Left lung (tissue), 10 donors: ENCODE measurements around the gene UBA52. TPM values are rescaled to one million over a fixed set of nuclear protein-coding genes. Genes with fewer than 3 reads are reported as not detected.
A peak's percentile ranks its signal among the peaks of the same experiment; 100 is the strongest.

Source experiments
- ATAC-seq: fragments of 200-7000 bp; cut with Tn5 transposase; one replicate; pipeline ENCODE4 v1.9.1; 2020; ENCODE audit warnings: moderate library complexity
- DNase-seq, 4 donors: peaks; one replicate each; pipeline ENCODE4 v3.0.0-alpha.2; 2013 to 2020
- H3K27ac ChIP-seq, 2 donors: fragments of 200-600 bp; sonication (generic) in 1 of 2; one replicate each; pipeline versions ENCODE4 v1.5.0 to v1.8.0; 2020 to 2021
- H3K27me3 ChIP-seq, 2 donors: fragments of 200-600 bp; sonication (generic) in 1 of 2; one replicate each; pipeline versions ENCODE4 v1.5.0 to v1.8.0; 2020 to 2021
- H3K36me3 ChIP-seq, 2 donors: fragments of 200-600 bp; sonication (generic) in 1 of 2; one replicate each; pipeline versions ENCODE4 v1.5.0 to v1.8.0; 2020 to 2021
- H3K4me1 ChIP-seq, 2 donors: fragments of 200-600 bp; one replicate each; pipeline ENCODE4 v1.8.0; 2021
- H3K4me3 ChIP-seq, 2 donors: fragments of 200-600 bp; sonication (generic) in 1 of 2; one replicate each; pipeline versions ENCODE4 v1.5.0 to v1.8.0; 2020 to 2021; ENCODE audit warnings: mild to moderate bottlenecking in 1 of 2
- H3K9me3 ChIP-seq, 2 donors: fragments of 200-600 bp; sonication (generic) in 1 of 2; one replicate each; pipeline versions ENCODE4 v1.5.0 to v1.8.0; 2020 to 2021
- CTCF ChIP-seq, 2 donors: fragments of 200-600 bp; sonication (generic) in 1 of 2; IDR thresholded peaks; one replicate each; pipeline versions ENCODE4 v1.5.0 to v1.8.0; 2021; ENCODE audit warnings: antibody characterized with exemption in 2 of 2
- intact Hi-C, 2 donors: fragments of 100-400 bp; cut with DNase I; formaldehyde crosslinking; loops; one replicate each; pipeline versions ENCODE4 v1.11.2 to v1.14.2; 2022
- polyA plus RNA-seq, 6 donors: library from polyadenylated mRNA; unstranded; fragments of 120-200 nt; gene quantifications; one replicate each; pipeline ENCODE4 v1.2.1, GENCODE V29; 2013; ENCODE audit not compliant: insufficient read length in 6 of 6
- total RNA-seq, 2 donors: library from RNA; stranded (reverse); fragmentation: NEBNext Ultra II Directional; extraction: Animal tissue kit (Norgen Biotek cat#: 25700); gene quantifications; one replicate each; pipeline ENCODE4 v1.2.1, GENCODE V29; 2021
- donor health status: DM: no; HTN: yes; CAD: no.
- donor health status: DM: no; HTN: no; CAD: no.

Gene UBA52
- total and polyA plus RNA-seq, 8 donors: 875 to 1,008 (median 931) TPM

DNA sequence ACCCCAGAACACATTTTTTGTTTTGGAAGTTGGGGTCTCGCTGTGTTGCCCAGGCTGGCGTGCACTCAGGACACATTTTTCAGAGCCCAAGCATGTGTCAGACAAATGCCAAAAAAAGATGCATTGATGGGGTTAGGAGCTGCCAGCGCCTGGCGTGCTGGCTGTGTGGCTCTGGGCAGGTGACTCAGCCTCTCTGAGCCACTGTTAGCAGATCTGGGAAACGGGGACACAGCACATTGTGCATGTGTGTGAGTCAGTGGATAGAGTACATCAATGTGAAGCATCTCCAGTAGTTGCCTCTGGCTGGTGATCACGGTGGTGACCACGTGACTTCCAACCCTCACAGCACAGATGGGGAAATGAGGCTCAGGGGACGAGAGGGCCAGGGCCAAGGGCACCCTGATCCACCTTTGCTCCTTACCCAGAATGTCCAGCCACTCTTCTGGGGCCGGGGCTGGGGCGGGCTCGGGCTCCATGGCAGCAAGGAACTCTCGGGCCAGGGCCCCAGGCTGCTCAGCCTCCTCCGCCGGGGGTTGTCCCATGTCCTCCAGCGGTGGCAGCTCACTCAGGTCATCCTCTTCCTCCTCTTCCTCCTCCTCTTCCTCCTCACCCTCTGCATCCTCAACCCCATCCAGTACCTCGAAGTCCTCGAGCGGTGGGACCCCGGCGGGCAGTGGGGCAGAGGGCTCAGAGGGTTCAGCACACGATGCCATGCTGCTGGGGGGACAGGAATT is 30.2 kb upstream of the UBA52 start:
- Histone ChIP-seq H3K9me3 (no peaks in the 10 kb centered on the region), H3K36me3 (peaks cover 0 to 53% of the 10 kb centered on the region in 2 donors), H3K4me3 (no peak overlapping the region), H3K27ac (no peak overlapping the region), H3K27me3 (no peaks in the 10 kb centered on the region), H3K4me1 (peaks cover 0 to 27% of the 10 kb centered on the region in 2 donors)
- ATAC-seq: no peak
- no peak for DNase-seq
- no peak for TF ChIP-seq CTCF (IDR thresholded peaks at IDR 0.05)
- intact Hi-C loops: no loop called here

GRCh38 chr19:18541992-18542940 is 29.4 kb upstream of the UBA52 start:
- DNase-seq: peak in 1 of 4 donors; percentile 6
- Histone ChIP-seq H3K27ac (peak overlapping the region; percentile 79 to 89), H3K4me1 (peaks cover 0 to 27% of the 10 kb centered on the region in 2 donors), H3K9me3 (no peaks in the 10 kb centered on the region), H3K4me3 (peak overlapping the region; percentile 31 to 49), H3K27me3 (no peaks in the 10 kb centered on the region), H3K36me3 (peaks cover 0 to 45% of the 10 kb centered on the region in 2 donors)
- intact Hi-C loops: no loop called here
- no peak for TF ChIP-seq CTCF (IDR thresholded peaks at IDR 0.05)
- no peak for ATAC-seq

DNA sequence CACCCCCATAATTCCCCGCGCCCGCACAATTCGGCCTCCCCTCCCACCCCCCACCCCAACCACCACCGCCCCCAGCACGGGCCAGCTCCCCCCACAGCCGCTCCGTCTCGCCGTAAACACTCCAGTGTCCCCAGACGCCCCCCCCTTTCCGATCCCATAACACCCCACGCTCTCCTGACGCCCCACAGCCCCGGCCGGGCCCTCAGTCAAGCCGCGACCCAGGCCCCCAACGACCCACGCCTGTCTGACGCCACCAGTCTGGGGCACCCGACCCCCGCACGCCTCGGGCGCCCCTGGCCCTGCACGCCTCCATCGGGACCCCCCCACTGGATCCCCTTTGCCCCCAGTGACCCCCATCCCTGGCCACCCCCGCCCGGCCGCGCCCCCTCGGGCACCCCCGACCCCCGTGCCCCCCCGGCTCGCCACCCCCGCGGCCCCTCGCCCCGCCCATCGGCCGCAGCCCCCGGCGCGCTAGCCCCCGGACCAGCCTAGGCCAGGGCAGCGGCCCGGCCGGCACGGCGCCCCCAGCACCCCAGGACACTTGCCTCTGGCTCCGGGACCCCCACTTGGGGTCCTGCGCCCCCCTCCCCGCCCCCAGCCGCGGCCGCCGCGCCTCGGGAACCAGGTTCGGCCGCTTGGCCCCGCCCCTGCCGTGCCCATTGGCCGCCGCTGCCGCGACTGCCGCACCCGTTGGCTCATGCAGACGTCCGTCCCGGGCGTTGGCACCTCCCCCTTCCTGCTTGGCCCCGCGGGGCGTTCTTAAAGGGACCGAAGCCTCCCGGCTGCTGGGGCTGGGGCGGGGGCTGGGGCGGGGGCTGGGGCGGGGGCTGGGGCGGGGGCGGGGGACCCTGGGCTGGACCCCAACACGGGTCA is 28.5 kb upstream of the UBA52 start, which contains the start of gene FKBP8:
TSS of gene FKBP8 (minus strand) at position 633 of the 873 bp plus-strand sequence. CDS start 1,603 bp downstream, outside the sequence.
- ATAC-seq (peak; percentile 99), DNase-seq (peak; percentile 86 to 96 (median 95))
- H3K27me3 ChIP-seq: no peaks in the 10 kb centered on the region
- H3K4me3 ChIP-seq: peak within 1 kb of the TSS; percentile 31 to 49
- no peak for TF ChIP-seq CTCF (IDR thresholded peaks at IDR 0.05)
- H3K9me3 ChIP-seq: no peaks in the 10 kb centered on the region
- H3K4me1 ChIP-seq: peaks cover 0 to 27% of the 10 kb centered on the region in 2 donors
- peaks cover 0 to 36% of the 10 kb centered on the region in 2 donors for H3K36me3 ChIP-seq
- intact Hi-C loops: no loop called here
- peak within 1 kb of the TSS; percentile 79 to 89 for H3K27ac ChIP-seq

- Histone ChIP-seq H3K27ac (peak overlapping the region; percentile 79 to 89), H3K4me1 (peaks cover 0 to 27% of the 10 kb centered on the region in 2 donors), H3K36me3 (peaks cover 0 to 28% of the 10 kb centered on the region in 2 donors), H3K9me3 (no peaks in the 10 kb centered on the region), H3K4me3 (peak overlapping the region; percentile 31 to 49), H3K27me3 (no peaks in the 10 kb centered on the region)
- ATAC-seq: peak; percentile 87
- intact Hi-C loops: no loop called here
- peak in 2 of 4 donors; percentile 80 to 86 for DNase-seq
- no peak for TF ChIP-seq CTCF (IDR thresholded peaks at IDR 0.05)
Observed at GRCh38 chr19:18543814-18544475, 27.7 kb upstream of the UBA52 start.
